Hepatic stellate cell (primary cell): ENCODE measurements around the gene OR13A1.
A peak's percentile ranks its signal among the peaks of the same experiment; 100 is the strongest.
"Not testable (repeated sequence)": the region's sequence is repeated elsewhere in the genome, so short reads cannot be mapped to it uniquely, and the experiment has no call there.

ENCODE experiments used
- DNase-seq: peaks from one replicate; pipeline ENCODE4 v3.0.0; 2011; ENCODE audit warnings: low spot score

The OR13A1 gene, protein sequence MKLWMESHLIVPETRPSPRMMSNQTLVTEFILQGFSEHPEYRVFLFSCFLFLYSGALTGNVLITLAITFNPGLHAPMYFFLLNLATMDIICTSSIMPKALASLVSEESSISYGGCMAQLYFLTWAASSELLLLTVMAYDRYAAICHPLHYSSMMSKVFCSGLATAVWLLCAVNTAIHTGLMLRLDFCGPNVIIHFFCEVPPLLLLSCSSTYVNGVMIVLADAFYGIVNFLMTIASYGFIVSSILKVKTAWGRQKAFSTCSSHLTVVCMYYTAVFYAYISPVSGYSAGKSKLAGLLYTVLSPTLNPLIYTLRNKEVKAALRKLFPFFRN

DNA sequence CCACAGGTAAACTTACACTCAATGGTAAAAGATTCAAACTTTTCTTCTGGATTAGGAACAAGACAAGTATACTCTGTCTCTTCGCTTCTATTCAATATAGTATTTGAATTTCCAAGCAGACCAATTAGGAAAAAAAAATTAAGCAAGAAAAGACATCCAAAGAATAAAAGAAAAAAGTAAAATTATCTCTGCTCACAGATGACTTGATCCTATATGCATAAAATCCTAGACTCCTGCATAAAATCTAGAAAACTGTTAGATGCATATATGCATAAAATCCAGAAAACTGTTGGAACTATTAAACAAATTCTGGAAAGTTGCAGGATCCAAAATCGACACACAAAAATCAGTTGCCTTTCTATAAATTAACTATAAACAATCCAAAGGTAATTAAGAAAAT is at the start of gene OR13A1:
Gene OR13A1 (minus strand): TSS at position 101 of the 400 bp plus-strand sequence. CDS start 11,186 bp downstream, outside the sequence.
- no peak for DNase-seq

DNA sequence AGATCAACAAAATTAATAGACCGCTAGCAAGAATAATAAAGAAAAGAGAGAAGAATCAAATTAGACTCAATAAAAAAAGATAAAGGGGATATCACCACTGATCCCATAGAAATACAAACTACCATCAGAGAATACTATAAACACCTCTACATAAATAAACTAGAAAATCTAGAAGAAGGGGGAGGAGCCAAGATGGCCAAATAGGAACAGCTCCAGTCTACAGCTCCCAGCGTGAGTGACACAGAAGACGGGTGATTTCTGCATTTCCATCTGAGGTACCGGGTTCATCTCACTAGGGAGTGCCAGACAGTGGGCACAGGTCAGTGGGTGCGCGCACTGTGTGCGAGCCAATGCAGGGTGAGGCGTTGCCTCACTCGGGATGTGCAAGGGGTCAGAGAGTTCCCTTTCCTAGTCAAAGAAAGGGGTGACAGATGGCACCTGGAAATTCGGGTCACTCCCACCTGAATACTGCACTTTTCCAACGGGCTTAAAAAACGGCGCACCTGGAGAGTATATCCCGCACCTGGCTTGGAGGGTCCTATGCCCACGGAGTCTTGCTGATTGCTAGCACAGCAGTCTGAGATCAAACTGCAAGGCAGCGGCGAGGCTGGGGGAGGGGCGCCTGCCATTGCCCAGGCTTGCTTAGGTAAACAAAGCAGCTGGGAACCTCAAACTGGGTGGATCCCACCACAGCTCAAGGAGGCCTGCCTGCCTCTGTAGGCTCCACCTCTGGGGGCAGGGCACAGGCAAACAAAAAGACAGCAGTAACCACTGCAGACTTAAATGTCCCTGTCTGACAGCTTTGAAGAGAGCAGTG is 46.8 kb upstream of the OR13A1 start:
- not testable (repeated sequence) for DNase-seq

DNA sequence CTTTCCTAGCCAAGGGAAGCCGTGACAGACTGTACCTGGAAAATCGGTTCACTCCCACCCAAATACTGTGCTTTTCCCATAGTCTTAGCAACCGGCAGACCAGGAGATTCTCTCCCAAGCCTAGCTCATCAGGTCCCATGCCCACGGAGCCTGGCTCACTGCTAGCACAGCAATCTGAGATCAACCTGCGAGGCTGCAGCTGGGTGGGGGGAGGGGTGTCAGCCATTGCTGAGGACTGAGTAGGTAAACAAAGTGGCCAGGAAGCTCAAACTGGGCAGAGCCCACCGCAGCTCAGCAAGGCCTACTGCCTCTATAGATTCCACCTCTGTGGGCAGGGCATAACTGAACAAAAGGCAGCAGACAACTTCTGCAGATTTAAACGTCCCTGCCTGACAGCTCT is 43.6 kb upstream of the OR13A1 start:
- not testable (repeated sequence) for DNase-seq

DNA sequence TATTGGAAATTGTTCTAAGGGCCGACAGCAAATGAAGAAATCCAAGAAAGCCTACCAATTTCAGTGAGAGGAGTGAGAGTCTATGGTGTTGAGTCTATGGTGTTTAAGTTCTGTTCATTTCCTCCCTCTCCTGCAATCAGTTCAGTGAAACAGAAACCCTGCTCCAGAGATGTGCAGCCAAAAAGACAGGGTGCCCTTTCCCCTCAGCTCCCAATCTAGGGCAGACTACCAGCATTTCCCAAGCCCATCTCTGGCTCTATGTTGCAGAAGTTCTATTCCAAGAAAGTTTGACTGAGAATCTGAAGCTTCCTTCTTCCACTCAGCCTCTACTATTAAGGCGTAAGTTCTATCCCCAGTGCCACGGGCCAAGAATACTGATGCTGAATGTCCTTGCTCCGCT is 40.1 kb upstream of the OR13A1 start:
- DNase-seq, result no peak

DNA sequence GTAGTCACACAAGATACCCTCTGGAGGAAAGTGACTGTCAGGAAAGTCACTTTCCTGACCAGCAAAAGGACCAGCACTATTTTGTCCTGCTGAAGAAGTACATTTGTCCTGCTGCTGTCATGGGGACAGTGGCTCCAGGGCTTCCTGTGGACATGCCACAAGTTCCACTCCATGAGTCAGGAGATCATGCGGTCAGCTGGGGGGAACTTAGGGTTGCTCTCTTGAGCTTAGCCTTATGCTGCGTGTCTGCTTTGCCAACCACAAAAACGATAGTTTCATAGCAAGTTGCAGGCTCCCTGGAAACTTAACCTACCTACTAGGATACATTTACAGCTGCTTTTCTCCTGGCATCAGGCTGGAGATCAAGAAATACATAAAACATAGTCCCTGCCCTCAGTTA is 38.9 kb upstream of the OR13A1 start:
- DNase-seq, result peak; percentile 27

DNA sequence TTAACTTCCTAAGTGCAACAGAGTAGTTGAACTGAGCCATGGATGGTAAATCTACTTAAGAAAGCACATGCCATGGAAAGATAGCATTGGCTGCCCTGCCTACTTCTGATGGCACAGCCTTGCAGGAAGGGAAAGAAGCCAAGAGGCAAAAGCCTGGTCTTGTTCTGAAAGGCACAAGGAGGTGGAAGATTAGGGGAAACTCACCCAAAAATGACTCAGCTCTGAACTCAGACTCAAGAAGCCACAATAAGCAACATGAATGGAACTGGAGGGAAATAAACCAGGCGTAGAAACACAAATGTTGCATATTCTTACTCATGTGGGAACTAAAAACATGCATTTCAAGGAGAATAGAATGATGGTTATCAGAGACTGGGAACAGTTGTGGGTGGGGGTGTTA is 37.8 kb upstream of the OR13A1 start:
- no peak for DNase-seq

DNA sequence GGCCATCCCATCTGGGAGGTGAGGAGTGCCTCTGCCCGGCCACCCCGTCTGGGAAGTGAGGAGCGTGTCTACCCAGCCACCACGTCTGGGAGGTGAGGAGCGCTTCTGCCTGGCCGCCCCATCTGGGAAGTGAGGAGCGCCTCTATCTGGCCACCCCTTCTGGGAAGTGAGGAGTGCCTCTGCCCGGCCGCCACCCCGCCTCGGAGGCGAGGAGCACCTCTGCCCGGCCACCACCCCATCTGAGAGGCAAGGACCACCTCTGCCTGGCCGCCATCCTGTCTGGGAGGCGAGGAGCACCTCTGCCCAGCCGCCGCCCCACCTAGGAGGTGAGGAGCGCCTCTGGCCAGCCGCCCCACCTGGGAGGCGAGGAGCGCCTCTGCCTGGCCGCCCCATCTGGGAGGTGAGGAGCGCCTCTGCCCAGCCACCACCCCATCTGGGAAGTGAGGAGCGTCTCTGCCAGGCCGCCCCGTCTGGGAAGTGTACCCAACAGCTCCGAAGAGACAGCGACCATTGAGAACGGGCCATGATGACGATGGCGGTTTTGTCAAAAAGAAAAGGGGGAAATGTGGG is 32.9 kb upstream of the OR13A1 start:
- not testable (repeated sequence) for DNase-seq

DNA sequence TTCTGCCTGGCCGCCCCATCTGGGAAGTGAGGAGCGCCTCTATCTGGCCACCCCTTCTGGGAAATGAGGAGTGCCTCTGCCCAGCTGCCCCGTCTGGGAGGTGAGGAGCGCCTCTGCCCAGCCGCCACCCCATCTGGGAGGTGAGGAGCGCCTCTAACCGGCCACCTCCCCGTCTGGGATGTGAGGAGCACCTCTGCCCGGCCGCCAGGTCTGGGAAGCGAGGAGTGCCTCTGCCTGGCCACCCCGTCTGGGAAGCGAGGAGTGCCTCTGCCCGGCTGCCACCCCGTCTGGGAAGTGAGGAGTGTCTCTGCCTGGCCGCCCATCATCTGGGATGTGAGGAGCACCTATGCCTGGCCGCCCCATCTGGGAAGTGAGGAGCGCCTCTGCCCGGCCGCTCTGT is 32.1 kb upstream of the OR13A1 start:
- DNase-seq, result not testable (repeated sequence)

DNA sequence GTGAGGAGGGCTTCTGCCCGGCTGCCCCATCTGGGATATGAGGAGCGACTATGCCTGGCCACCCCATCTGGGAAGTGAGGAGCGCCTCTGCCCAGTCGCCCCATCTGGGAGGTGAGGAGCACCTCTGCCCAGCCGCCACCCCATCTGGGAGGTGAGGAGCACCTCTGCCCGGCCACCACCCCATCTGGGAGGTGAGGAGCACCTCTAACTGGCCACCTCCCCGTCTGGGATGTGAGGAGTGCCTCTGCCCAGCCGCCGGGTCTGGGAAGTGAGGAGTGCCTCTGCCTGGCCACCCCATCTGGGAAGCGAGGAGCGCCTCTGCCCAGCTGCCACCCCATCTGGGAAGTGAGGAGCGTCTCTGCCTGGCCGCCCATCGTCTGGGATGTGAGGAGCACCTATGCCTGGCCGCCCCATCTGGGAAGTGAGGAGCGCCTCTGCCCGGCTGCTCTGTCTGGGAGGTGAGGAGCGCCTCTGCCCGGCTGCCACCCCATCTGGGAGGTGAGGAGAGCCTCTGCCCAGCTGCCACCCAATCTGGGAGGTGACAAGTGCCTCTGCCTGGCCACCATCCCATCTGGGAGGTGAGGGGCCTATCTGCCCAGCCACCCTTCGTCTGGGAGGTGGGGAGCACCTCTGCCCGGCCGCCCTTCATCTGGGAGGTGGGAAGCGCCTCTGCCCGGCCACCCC is 31.4 kb upstream of the OR13A1 start:
- DNase-seq, result not testable (repeated sequence)

DNA sequence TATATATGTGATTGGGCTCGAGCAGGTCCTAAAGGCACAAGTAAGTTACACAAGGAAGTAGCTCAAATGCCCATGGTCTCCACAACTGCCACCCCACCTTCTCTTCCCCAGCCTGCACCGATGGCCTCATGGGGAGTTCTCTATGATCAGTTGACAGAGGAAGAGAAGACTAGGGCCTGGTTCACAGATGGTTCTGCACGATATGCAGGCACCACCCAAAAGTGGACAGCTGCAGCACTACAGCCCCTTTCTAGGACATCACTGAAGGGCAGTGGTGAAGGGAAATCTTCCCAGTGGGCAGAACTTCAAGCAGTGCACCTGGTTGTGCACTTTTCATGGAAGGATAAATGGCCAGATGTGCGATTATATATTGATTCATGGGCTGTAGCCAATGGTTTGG is 25.0 kb upstream of the OR13A1 start:
- not testable (repeated sequence) for DNase-seq

DNA sequence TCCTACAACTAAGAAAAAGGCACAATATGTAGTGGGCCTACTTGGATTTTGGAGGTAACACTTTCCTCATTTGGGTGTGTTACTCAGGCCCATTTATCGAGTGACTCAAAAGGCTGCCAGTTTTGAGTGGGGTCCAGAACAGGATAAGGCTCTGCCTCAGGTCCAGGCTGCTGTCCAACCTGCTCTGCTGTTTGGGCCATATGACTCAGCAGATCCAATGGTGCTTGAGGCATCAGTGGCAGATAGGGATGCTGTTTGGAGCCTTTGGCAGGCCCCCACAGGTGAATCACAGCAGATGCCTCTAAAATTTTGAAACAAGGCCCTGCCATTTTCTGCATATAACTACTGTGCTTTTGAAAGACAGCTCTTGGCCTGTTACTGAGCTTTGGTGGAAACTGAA is 24.5 kb upstream of the OR13A1 start:
- DNase-seq, result no peak

DNA sequence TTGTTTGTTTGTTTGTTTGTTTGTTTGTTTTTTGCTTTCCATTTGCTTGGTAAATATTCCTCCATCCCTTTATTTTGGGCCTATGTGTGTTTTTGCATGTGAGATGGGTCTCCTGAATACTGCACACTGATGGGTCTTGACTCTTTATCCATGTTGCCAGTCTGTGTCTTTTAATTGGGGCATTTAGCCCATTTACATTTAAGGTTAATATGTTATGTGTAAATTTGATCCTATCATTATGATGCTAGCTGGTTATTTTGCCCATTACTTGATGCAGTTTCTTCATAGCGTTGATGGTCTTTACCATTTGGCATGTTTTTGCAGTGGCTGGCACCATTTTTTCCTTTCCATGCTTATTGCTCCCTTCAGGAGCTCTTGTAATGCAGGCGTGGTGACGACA is 16.4 kb upstream of the OR13A1 start:
- not testable (repeated sequence) for DNase-seq

DNA sequence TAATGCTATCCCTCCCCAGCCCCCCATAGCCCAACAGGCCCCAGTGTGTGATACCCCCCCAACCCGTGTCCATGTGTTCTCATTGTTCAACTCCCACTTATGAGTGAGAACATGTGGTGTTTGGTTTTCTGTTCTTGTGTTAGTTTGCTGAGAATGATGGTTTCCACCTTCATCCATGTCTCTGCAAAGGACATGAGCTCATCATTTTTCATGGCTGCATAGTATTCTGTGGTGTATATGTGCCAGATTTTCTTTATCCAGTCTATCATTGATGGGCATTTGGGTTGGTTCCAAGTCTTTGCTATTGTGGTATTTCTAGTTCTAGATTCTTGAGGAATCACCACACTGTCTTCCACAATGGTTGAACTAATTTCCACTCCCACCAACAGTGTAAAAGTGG is 11.5 kb upstream of the OR13A1 start:
- not testable (repeated sequence) for DNase-seq

DNA sequence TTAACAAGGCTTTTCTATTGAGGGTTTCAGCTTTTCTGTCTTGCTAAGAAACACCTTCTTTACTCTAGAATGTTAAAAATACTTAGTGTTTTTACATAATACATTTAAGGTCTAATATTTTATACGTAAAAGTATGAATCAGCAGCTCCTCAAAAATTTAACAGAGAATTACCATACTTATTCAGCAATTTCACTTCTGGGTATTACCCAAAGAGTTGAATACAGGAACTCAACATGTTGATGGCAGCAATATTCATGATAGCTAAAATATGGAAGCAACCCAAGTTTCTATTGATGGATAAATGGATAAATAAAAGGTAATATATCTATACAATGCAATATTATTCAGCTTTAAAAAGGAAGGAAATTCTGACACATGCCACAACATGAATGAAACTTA is 9.7 kb upstream of the OR13A1 start:
- DNase-seq, result no peak

DNA sequence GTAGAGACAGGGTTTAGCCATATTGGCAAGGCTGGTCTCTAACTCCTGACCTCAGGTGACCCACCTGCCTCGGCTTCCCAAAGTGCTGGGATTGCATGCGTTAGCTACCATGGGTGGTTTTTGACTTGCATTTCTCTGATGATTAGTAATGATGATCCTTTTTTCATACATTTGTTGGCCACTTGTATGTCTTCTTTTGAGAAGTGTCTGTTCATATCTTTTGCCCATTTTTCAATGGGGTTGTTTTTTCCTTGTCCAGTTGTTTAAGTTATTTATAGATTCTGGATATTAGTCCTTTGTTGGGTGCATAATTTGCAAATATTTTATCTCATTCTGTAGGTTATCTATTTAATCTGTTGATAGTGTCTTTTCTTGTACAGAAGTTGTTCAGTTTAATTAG is 4.3 kb upstream of the OR13A1 start:
- no peak for DNase-seq

DNA sequence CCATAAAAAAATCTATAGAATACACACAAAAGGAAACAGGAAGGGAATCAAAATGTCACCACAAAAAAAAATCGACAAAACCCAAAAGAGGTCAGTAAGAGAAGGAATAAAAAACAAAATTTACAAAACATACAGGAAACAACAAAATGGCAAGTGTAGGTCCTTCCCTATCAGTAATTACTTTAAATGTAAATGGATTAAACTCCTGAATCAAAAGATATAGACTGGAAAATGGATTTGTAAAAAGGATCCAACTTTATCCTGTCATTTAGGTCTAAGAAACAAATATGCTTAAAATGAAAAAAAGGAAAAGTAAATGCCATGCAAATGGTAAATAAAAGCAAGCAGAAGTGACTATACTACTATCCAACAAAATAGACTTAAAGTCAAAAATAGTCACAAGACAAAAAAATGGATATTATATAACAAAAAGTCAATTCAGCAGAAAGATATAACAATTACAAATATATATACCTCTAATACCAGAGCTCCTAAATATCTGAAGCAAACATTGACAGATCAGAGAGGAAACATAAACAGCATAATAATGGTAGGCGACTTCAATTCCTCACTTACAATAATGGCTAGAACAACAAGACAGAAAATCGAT is 2.0 kb downstream of the OR13A1 start:
- DNase-seq, result no peak

DNA sequence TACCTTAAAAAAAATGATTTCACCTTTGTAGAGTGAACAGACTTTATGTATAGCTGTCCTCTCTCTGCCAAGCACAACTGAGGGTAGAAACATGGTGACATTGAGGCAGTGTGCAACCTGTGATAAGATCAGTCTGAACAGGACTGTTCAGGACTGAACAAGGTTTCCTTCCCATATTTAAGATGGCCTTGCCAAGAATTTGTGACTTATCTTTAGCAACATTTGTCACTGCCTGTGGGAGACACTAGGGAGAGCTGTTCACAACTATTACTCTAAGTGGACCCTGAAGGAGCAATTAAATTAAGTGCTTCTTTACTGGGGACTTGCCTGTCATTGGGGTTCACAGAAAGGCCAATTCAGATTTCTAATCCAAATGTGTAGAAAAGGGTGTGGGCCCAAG is 6.7 kb downstream of the OR13A1 start:
- DNase-seq, result no peak

DNA sequence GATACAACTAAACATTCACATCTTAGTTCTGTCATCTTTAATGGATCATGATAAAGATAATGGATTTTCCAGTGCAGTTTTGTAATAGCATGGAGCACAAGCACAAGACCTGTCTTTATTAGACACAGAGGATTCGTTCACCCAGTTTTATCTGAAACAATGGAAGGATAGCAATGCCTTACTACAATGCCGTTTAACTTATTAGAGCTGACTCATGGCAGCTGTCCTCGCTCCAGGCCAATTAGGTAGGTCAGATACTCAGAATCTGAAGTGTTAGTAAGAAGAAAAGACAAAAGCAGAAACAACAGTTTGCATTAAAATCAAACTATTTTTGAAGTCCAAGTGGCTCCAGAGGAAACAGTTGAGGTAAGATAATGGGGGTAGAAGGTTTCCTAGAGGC is 12.8 kb downstream of the OR13A1 start:
- DNase-seq, result no peak

DNA sequence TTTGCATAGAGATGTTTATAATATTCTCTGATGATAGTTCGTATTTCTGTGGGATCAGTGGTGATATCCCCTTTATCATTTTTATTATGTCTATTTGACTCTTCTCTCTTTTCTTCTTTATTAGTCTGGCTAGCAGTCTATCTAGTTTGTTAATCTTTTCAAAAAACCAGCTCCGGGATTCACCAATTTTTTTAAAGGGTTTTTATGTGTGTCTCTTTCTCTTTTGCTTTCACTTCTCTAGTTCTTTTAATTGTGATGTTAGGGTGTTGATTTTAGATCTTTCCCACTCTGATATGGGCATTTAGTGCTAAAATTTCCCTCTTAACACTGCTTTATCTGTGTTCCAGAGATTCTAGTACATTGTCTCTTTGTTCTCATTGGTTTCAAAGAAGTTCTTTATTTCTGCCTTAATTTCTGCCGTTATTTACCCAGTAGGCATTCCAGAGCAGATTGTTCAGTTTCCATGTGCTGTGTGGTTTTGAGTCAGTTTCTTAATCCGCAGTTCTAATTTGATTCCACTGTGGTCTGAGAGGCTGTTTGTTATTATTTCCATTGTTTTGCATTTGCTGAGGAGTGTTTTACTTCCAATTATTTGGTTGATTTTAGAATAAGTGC is 17.0 kb downstream of the OR13A1 start:
- not testable (repeated sequence) for DNase-seq

DNA sequence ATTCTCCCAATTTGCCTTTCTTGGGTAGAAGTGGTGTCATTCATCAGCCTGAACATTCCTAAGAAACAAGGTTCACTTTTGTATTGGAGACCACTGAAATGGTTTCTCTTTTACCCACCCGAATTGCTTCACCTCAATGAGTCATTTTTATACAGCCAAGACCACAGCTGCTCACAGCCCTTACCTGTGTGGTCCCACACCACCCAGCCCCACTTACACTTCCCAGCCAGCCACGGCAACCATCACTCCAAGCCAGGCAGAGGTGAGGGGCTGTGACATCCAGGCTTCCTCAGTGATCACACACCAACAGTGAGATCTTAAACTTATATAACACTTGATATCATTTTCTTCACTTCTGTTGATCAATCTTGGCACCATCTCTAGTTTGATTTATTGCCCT is 20.7 kb downstream of the OR13A1 start:
- no peak for DNase-seq

DNA sequence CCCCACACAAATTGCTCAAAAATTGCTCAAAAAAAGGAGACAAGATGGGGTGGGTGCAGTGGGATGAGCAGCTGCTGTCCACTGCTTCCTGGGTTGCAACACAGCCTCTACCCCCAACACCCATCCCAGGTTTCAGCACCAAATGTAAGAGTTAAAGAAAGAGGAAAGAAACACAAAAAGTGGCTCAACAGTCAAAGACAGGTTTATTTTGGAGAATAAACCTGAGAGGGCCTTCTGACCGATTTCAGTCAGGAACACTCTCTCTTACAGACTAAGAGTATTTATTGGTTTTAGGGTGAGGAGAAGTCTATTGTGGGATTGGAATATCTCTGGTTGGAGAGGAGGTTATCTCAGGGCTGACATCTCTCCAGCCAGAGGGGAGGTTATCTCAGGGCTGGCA is 28.4 kb downstream of the OR13A1 start:
- DNase-seq, result no peak

DNA sequence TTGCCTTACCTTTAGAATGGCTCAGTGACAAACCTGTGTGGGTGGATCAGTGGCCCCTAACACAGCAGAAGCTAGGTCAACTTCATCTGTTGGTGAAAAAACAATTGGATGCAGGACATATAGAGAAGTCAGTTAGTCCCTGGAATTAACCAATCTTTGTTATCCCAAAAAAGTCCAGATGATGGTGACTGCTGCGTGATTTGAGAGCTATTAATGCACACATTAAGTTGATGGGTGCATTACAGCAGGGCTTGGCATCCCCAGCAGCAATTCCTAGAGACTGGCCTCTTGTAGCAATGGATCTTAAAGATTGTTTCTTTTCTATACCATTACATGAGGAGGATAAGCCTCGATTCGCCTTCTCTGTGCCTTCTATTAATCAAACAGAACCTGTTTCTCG is 33.3 kb downstream of the OR13A1 start:
- no peak for DNase-seq
